ENCODE data around the gene HBEGF. TPM values are rescaled to one million over a fixed set of nuclear protein-coding genes. Genes with fewer than 3 reads are reported as not detected.

The HBEGF gene
- total and polyA plus RNA-seq, 2 donors (not counting 1 experiment from before 2014, with no cell fraction given), result 0.89 to 2.4 TPM

DNA sequence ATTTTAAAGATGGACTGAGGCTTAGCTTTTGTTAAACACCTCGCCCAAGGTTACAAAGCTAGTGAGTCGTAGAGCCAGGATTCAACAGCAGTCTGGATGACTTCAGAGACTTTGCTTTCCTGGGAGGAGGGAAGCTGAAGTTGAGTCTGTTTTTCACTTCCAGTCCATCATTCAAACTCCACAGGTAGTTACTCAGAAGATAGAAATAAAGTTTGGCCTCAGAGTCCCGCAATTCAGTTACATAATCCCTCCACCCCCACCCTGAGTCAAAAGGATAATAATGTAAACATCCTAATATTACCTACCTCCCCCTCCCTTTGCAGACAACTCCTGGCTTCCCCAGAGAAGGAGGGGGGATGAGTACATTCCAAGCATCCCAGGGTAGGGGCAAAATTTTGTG, 8.1 kb downstream of the HBEGF start:
- no peak overlapping the region for H3K27ac Mint-ChIP-seq
- no peak overlapping the region for H3K4me3 Mint-ChIP-seq
- no peak overlapping the region for H3K9ac ChIP-seq (ENCODE audit: low read length)
- H3K27ac ChIP-seq (ENCODE audit: low read length in 2 of 2), result no peak overlapping the region
- no peaks in the 10 kb centered on the region for H3K27me3 ChIP-seq (replicated peaks in 1 of 4; ENCODE audit: control extremely low read depth in 1 of 4, control insufficient read depth in 3 of 4, insufficient read depth in 4 of 4, low read length in 3 of 4)
- intact Hi-C loops (cut with micrococcal nuclease), result no loop called here
- H3K27me3 Mint-ChIP-seq, result no peaks in the 10 kb centered on the region
- H3K4me3 ChIP-seq (ENCODE audit: control extremely low read depth in 1 of 5, extremely low read depth in 1 of 5, insufficient read depth in 1 of 5, low read depth in 2 of 5, low read length in 4 of 5), result no peak overlapping the region
- no peaks in the 10 kb centered on the region for H4K20me1 ChIP-seq (ENCODE audit: control insufficient read depth, insufficient read depth, low read length, poor library complexity, severe bottlenecking)
- ATAC-seq (ENCODE audit: low read depth) (no peak), DNase-seq (no peak)
- no peak overlapping the region for H2AFZ ChIP-seq (ENCODE audit: insufficient read depth, low read depth, low read length, poor library complexity, severe bottlenecking)
- WGBS (ENCODE audit: insufficient coverage), result 80% methylated on average over 1 of the region's 3 CpGs
- CTCF ChIA-PET, result interaction anchor here (3.9 kb wide), 1 partner anchor 9 kb away, joined by 18 read pairs; the partner anchor contains the start of gene HBEGF
- peaks cover 23 to 28% of the 10 kb centered on the region in 2 donors for H3K4me1 ChIP-seq (ENCODE audit: control insufficient read depth in 2 of 2, insufficient read depth in 2 of 2, low read length in 2 of 2)
- H3K4me2 ChIP-seq (replicated peaks; ENCODE audit: low read depth, low read length, poor library complexity, severe bottlenecking), result no peak overlapping the region
- no peaks in the 10 kb centered on the region for H3K9me3 Mint-ChIP-seq (ENCODE audit: insufficient read depth)
- H3K9me3 ChIP-seq (ENCODE audit: control extremely low read depth in 1 of 3, control insufficient read depth in 2 of 3, insufficient read depth in 1 of 3, low read length in 2 of 3), result peaks cover 0 to 3% (median 0%) of the 10 kb centered on the region in 3 donors
- H3K4me1 Mint-ChIP-seq, result peaks cover 24% of the 10 kb centered on the region
- TF ChIP-seq, protein P1, sequence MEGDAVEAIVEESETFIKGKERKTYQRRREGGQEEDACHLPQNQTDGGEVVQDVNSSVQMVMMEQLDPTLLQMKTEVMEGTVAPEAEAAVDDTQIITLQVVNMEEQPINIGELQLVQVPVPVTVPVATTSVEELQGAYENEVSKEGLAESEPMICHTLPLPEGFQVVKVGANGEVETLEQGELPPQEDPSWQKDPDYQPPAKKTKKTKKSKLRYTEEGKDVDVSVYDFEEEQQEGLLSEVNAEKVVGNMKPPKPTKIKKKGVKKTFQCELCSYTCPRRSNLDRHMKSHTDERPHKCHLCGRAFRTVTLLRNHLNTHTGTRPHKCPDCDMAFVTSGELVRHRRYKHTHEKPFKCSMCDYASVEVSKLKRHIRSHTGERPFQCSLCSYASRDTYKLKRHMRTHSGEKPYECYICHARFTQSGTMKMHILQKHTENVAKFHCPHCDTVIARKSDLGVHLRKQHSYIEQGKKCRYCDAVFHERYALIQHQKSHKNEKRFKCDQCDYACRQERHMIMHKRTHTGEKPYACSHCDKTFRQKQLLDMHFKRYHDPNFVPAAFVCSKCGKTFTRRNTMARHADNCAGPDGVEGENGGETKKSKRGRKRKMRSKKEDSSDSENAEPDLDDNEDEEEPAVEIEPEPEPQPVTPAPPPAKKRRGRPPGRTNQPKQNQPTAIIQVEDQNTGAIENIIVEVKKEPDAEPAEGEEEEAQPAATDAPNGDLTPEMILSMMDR (IDR thresholded peaks at IDR 0.05), result no peak
- no peak for TF ChIP-seq EZH2 (IDR thresholded peaks at IDR 0.05; ENCODE audit: borderline replicate concordance, insufficient read depth, low read depth, low read length, poor library complexity, severe bottlenecking)
- POLR2A ChIA-PET, result no interaction called here
- peaks cover 0 to 2% of the 10 kb centered on the region in 2 experiments for H3K36me3 ChIP-seq (replicated peaks in 1 of 2; ENCODE audit: control extremely low read depth in 1 of 2, control insufficient read depth in 1 of 2, extremely low read depth in 1 of 2, insufficient read depth in 2 of 2, low read length in 1 of 2)
- H3K79me2 ChIP-seq (ENCODE audit: control insufficient read depth, insufficient read depth, low read length), result no peaks in the 10 kb centered on the region

DNA sequence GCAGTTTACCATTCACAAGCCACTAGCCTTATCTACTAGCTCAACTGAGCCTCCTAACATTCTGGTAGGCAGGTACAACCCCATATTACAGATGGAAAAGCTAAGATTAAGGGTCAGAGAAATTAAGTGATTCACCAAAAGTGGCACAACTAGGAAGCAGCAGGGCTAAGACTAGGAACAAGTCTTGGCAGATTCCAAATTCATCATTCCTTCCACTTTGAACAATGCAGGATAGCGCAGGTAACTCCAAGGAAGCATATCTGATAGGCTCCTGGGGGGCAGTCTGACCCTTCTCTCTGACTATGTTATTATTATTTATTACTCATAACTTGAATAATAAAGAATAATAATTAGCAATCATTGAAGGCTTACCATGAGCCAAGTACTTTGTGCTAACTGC, 8.5 kb downstream of the HBEGF start:
- H3K27ac ChIP-seq (ENCODE audit: low read length in 2 of 2), result no peak overlapping the region
- no peaks in the 10 kb centered on the region for H3K27me3 ChIP-seq (replicated peaks in 1 of 4; ENCODE audit: control extremely low read depth in 1 of 4, control insufficient read depth in 3 of 4, insufficient read depth in 4 of 4, low read length in 3 of 4)
- POLR2A ChIA-PET, result no interaction called here
- Mint-ChIP-seq H3K4me1 (peaks cover 19% of the 10 kb centered on the region), H3K27ac (no peak overlapping the region), H3K9me3 (ENCODE audit: insufficient read depth) (no peaks in the 10 kb centered on the region), H3K27me3 (no peaks in the 10 kb centered on the region), H3K4me3 (no peak overlapping the region)
- no CpG with 5 or more reads among the region's 1 CpG for WGBS (ENCODE audit: insufficient coverage)
- peaks cover 18 to 24% of the 10 kb centered on the region in 2 donors for H3K4me1 ChIP-seq (ENCODE audit: control insufficient read depth in 2 of 2, insufficient read depth in 2 of 2, low read length in 2 of 2)
- TF ChIP-seq EZH2 (IDR thresholded peaks at IDR 0.05; ENCODE audit: borderline replicate concordance, insufficient read depth, low read depth, low read length, poor library complexity, severe bottlenecking), result no peak
- TF ChIP-seq, protein P1 (IDR thresholded peaks at IDR 0.05), result no peak
- no peak for ATAC-seq (ENCODE audit: low read depth)
- H2AFZ ChIP-seq (ENCODE audit: insufficient read depth, low read depth, low read length, poor library complexity, severe bottlenecking), result no peak overlapping the region
- CTCF ChIA-PET, result interaction anchor here (0.9 to 3.9 kb wide), 2 partner anchors 10 to 14 kb away, joined by 5 to 18 read pairs; partner anchors contain the start of gene HBEGF
- peaks cover 0 to 3% (median 0%) of the 10 kb centered on the region in 3 donors for H3K9me3 ChIP-seq (ENCODE audit: control extremely low read depth in 1 of 3, control insufficient read depth in 2 of 3, insufficient read depth in 1 of 3, low read length in 2 of 3)
- no peaks in the 10 kb centered on the region for H4K20me1 ChIP-seq (ENCODE audit: control insufficient read depth, insufficient read depth, low read length, poor library complexity, severe bottlenecking)
- no peak overlapping the region for H3K4me3 ChIP-seq (ENCODE audit: control extremely low read depth in 1 of 5, extremely low read depth in 1 of 5, insufficient read depth in 1 of 5, low read depth in 2 of 5, low read length in 4 of 5)
- peaks cover 0 to 2% of the 10 kb centered on the region in 2 experiments for H3K36me3 ChIP-seq (replicated peaks in 1 of 2; ENCODE audit: control extremely low read depth in 1 of 2, control insufficient read depth in 1 of 2, extremely low read depth in 1 of 2, insufficient read depth in 2 of 2, low read length in 1 of 2)
- no peak overlapping the region for H3K4me2 ChIP-seq (replicated peaks; ENCODE audit: low read depth, low read length, poor library complexity, severe bottlenecking)
- DNase-seq, result no peak
- H3K79me2 ChIP-seq (ENCODE audit: control insufficient read depth, insufficient read depth, low read length), result no peaks in the 10 kb centered on the region
- intact Hi-C loops (cut with micrococcal nuclease), result no loop called here
- no peak overlapping the region for H3K9ac ChIP-seq (ENCODE audit: low read length)

Data from B cell (primary cell).